ENCODE results near the gene DCAF8L2. TPM values are rescaled to one million over a fixed set of nuclear protein-coding genes. Genes with fewer than 3 reads are reported as not detected.

Gene DCAF8L2
- total and polyA plus RNA-seq, 9 of the 15 experiments (the other 6 are each of a cell fraction or from before 2014, with no cell fraction given) = not detected

- no peaks in the 10 kb centered on the region for H3K9me1 ChIP-seq (ENCODE audit: control insufficient read depth, insufficient read depth, low read length)
- in situ Hi-C loops (cut with MboI) = no loop called here
- H3K9ac ChIP-seq (ENCODE audit: insufficient read depth in 1 of 2, low read depth in 2 of 2, low read length in 2 of 2) = no peak overlapping the region
- no peak overlapping the region for H2AFZ ChIP-seq (ENCODE audit: low read depth, low read length)
- TF ChIP-seq FOXA3 (CRISPR knock-in tag; conservative IDR thresholded peaks at IDR 0.05 in 1 of 2, IDR thresholded peaks at IDR 0.05 in 1 of 2) (no peak), NBN (IDR thresholded peaks at IDR 0.05; ENCODE audit: low read depth) (no peak), SP2 (IDR thresholded peaks at IDR 0.05; ENCODE audit: extremely low read depth, low read depth, low read length, poor library complexity, severe bottlenecking) (no peak), ZNF77 (CRISPR knock-in tag; IDR thresholded peaks at IDR 0.05) (no peak)
- TF ChIP-seq, protein P1, sequence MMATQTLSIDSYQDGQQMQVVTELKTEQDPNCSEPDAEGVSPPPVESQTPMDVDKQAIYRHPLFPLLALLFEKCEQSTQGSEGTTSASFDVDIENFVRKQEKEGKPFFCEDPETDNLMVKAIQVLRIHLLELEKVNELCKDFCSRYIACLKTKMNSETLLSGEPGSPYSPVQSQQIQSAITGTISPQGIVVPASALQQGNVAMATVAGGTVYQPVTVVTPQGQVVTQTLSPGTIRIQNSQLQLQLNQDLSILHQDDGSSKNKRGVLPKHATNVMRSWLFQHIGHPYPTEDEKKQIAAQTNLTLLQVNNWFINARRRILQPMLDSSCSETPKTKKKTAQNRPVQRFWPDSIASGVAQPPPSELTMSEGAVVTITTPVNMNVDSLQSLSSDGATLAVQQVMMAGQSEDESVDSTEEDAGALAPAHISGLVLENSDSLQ (IDR thresholded peaks at IDR 0.05) = no peak
- FAIRE-seq (no peak), ATAC-seq (no peak), DNase-seq (ENCODE audit: extremely low read depth in 1 of 4, low spot score in 3 of 4) (no peak)
- no peaks in the 10 kb centered on the region for H3K9me3 ChIP-seq (replicated peaks; ENCODE audit: control insufficient read depth, insufficient read depth, low read depth, low read length)
- intact Hi-C loops (cut with micrococcal nuclease) = no loop called here
- H3K36me3 ChIP-seq (ENCODE audit: control insufficient read depth, insufficient read depth, low read length) = no peaks in the 10 kb centered on the region
- CTCF ChIA-PET (ENCODE audit: low intra/inter-chr PET ratio) = no interaction called here
- WGBS (ENCODE audit: insufficient coverage, low coverage, missing lambda C conversion rate) = 0% methylated on average over 8 of the region's 15 CpGs
- no peaks in the 10 kb centered on the region for H4K20me1 ChIP-seq (replicated peaks; ENCODE audit: control insufficient read depth, insufficient read depth, low read length)
- no peak overlapping the region for H3K4me3 ChIP-seq
- H3K27me3 ChIP-seq (ENCODE audit: control insufficient read depth in 2 of 2, insufficient read depth in 2 of 2, low read length in 2 of 2) = no peaks in the 10 kb centered on the region
- no peaks in the 10 kb centered on the region for H3K4me1 ChIP-seq (replicated peaks in 1 of 2; ENCODE audit: control insufficient read depth in 2 of 2, insufficient read depth in 2 of 2, low read length in 2 of 2)
- POLR2A ChIA-PET = no interaction called here
- H3K27ac ChIP-seq (ENCODE audit: extremely low read depth, low read depth, low read length) = no peak overlapping the region
- BruUV-seq (replicated peaks) = no TSS peak
- no peak overlapping the region for H3K4me2 ChIP-seq (ENCODE audit: insufficient read depth, low read length)
- no peaks in the 10 kb centered on the region for H3K79me2 ChIP-seq (ENCODE audit: control insufficient read depth, insufficient read depth, low read length)
Observed at GRCh38 chrX:27591938-27592337, 1.8 kb downstream of the DCAF8L2 start.

- Histone ChIP-seq H3K4me1 (replicated peaks in 1 of 2; ENCODE audit: control insufficient read depth in 2 of 2, insufficient read depth in 2 of 2, low read length in 2 of 2) (no peaks in the 10 kb centered on the region), H3K4me2 (ENCODE audit: insufficient read depth, low read length) (no peak overlapping the region), H2AFZ (ENCODE audit: low read depth, low read length) (no peak overlapping the region), H3K79me2 (ENCODE audit: control insufficient read depth, insufficient read depth, low read length) (no peaks in the 10 kb centered on the region), H3K4me3 (no peak overlapping the region), H3K27me3 (ENCODE audit: control insufficient read depth in 2 of 2, insufficient read depth in 2 of 2, low read length in 2 of 2) (no peaks in the 10 kb centered on the region), H3K27ac (ENCODE audit: extremely low read depth, low read depth, low read length) (no peak overlapping the region), H3K36me3 (ENCODE audit: control insufficient read depth, insufficient read depth, low read length) (no peaks in the 10 kb centered on the region), H3K9me3 (replicated peaks; ENCODE audit: control insufficient read depth, insufficient read depth, low read depth, low read length) (no peaks in the 10 kb centered on the region), H3K9me1 (ENCODE audit: control insufficient read depth, insufficient read depth, low read length) (no peaks in the 10 kb centered on the region), H4K20me1 (replicated peaks; ENCODE audit: control insufficient read depth, insufficient read depth, low read length) (no peaks in the 10 kb centered on the region), H3K9ac (ENCODE audit: insufficient read depth in 1 of 2, low read depth in 2 of 2, low read length in 2 of 2) (no peak overlapping the region)
- intact Hi-C loops (cut with micrococcal nuclease) = no loop called here
- DNase-seq (ENCODE audit: extremely low read depth in 1 of 4, low spot score in 3 of 4) = no peak
- FAIRE-seq = no peak
- BruUV-seq (replicated peaks) = no TSS peak
- ATAC-seq = no peak
- POLR2A ChIA-PET = no interaction called here
- in situ Hi-C loops (cut with MboI) = no loop called here
- 0% methylated on average over 2 of the region's 2 CpGs for WGBS (ENCODE audit: insufficient coverage, low coverage, missing lambda C conversion rate)
- CTCF ChIA-PET (ENCODE audit: low intra/inter-chr PET ratio) = no interaction called here
- TF ChIP-seq ILF3 (IDR thresholded peaks at IDR 0.05; ENCODE audit: borderline replicate concordance) (no peak), NR3C1 (CRISPR knock-in tag; IDR thresholded peaks at IDR 0.05) (no peak), SNRNP70 (optimal IDR thresholded peaks at IDR 0.05; ENCODE audit: low read depth, low read length) (no peak), MTA1 (IDR thresholded peaks at IDR 0.05; ENCODE audit: borderline replicate concordance) (no peak), NFATC3 (IDR thresholded peaks at IDR 0.05) (no peak)
Observed at GRCh38 chrX:27597508-27597907, 7.4 kb downstream of the DCAF8L2 start.

All from K562 (cell line).